HG02610 (cell line): ENCODE results near the gene CBX7.

Experiments used
- ATAC-seq: cut with Tn5 transposase; IDR thresholded peaks from one replicate; pipeline ENCODE4 v1.9.1; 2021; ENCODE audit warnings: mild to moderate bottlenecking, moderate library complexity; ENCODE audit not compliant: unreplicated experiment

The CBX7 gene

DNA sequence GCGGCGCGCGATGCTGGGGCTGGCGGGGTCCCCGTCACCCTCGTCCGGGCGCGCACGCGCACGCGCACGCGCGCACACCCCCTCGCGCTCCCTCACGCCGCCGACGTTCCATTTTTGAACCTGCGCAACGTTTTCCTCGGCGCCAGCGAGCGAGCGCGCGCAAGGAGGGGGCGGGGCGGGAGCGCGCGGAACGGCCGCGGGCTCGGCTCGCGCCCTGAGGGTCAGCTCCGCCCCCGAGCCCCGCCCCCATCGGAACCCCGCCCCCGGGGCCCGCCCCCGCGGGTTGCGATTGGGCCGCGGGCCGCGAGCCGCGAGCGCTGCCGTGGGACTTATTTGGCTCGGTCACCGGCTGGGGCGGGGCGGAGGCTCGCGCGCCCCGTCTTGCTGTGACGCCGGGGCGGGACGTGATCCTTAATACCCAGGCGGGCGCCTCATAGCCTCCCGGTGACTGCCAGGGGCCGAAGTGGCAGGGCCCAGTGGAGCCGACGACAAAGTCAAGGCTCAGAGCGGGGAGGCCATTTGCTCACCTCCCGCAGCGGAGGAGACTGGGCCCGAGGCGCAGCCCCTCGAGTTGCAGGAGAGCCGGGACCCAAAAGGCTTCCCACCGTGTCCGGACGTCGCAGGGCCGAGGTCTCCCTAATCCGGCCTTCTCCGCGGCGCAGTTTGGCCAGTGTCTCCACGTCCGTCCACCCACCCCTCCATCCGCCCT, at the start of gene CBX7:
TSS of gene CBX7 (minus strand) at position 170 of the 709 bp plus-strand sequence. CDS start 236 bp downstream, outside the sequence.
- peak; percentile 78 for ATAC-seq

DNA sequence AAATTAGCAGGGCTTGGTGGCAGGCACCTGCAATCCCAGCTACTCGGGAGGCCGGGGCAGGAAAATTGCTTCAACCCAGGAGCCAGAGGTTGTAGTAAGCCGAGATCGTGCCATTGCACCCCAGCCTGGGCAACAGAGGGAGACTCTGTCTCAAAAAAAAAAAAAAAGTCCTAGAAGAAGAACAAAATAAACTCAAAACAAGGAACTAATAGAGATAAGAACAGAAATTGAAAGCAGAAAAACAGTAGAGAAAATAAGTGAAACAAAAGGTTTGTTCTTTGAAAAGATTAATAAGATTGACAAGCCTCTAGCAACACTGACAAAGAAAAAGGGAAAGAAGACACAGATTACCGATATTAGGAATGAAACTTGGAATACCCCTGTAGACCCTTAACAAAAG, 45.1 kb upstream of the CBX7 start:
- no peak for ATAC-seq

DNA sequence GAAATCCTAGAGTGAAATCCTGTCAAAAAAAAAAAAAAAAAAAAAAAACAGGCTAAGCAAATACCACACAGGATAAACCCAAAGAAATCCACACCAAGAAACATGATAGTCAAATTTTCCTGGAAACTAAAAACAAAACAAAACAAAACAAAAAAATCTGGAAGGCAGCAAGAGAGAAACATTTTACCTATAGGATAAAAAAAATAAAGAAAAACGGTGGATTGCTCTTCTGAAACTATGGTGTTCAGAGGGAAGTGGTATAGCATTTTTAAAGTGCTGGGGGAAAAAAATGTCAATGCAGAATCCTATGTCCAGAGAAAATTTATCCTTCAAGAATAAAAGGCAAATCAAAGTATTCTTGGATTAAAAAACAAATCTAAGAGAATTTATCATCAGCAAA, 41.6 kb upstream of the CBX7 start:
- no peak for ATAC-seq

DNA sequence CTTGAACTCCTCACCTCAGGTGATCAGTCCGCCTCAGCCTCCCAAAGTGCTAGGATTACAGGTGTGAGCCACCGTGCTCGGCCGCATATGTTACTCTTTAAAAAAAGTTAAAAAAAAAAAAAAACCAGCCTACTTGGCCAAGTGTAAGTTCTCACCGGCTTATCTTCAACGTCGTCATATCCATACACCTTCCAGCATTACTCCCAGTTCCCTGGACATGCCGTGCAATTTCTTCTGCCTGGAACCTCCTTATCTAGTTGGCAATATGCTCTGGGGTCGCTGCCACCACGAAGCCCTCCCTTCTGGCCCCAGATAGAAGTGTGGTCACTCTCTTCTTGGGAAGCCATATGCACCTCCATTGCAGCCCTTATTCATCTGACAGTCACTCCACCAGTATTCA, 36.3 kb upstream of the CBX7 start:
- ATAC-seq, result no peak

DNA sequence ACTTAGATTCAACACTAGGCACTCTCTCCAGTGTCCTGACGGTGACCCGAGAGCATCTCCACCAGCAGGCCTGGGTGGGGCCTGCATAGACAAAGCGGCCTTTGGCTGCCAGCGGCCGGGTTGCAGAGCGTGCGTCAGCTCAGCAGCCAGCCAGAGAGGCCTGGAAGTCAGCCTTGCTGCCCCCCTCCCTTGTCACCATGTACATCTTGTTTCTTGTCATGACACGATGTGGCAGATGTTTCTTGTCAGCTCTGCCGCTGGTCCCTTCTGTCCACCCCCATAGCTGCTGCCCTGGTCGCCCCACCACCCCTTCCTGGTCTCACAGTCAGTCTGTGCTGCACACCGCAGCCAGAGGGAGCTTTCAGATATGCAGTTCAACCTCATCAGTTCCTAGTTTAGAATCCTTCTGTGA, 33.1 kb upstream of the CBX7 start:
- ATAC-seq, result no peak

DNA sequence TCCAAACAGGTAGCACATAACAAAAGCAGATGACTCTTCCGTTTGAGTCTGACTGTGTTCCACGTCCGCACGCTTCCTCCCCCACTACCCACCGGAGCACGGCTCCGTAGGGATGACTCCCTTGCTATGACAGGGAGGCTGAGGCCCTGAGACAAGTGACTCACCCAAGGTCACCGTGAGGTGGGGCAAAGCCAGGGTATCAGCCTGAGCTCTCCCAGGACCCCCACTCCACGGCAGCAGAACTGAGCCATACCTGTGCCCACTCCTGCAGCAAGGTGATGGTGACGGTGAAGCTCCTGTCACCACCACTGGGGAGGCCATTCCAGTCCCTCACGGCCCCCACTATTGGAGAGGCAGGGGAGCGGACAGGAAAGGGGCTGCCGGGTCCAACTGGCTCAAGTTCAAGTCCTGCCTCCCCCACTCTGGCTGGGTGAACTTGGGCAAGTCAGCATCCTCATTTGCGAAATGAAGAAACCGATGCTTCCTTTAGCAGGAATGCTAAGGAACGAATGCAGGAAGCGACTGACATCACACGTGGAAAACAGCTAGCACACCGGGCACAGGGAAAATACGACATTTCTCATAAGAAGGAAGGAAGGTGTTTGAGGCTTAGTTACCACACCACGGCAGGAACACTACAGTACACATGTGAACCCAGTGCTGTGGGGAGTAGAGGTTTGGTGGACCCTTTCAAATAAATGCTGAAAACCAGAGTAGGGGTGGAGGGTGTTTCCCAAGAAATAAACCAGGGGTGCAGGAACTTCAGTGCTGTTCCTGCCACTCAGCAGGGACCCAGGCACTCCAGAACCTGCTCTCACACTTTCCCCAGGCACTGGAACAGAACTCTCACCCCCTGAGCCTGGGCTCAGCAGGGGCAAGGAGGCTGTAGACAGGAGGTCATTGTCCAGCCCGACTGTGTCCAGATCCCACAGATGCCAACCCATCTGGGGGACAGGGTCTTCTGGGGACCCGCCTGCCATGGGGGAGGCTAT, 32.4 kb upstream of the CBX7 start:
- no peak for ATAC-seq

DNA sequence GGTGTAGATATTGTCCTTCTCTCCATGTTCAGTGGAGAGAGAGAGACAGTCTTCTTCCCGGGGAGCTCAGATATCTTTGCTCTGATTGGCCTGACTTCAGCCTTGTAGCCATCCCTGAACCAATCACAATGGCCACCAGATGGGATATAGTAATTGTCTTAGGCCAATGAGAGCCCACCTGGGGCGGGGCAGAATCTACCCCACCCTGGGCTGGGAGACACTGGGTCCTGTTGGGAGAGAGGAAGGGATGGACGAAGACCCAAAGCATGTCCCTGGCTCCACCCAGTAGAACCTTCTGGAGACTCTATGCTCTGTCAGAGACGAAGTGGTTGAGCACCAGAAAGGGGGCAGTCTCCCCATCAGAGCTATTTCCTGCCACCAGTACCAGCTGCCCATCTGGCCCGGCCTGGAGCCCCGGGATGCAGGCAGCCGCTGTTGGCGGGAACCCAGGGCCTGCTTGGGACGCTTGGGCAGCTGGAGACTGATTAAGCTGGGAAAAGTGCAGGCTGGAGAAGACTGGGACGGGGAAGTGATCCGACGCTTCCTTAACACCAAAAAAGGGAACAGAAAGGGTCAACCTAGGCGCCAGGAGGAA, 31.6 kb upstream of the CBX7 start:
- ATAC-seq, result no peak

DNA sequence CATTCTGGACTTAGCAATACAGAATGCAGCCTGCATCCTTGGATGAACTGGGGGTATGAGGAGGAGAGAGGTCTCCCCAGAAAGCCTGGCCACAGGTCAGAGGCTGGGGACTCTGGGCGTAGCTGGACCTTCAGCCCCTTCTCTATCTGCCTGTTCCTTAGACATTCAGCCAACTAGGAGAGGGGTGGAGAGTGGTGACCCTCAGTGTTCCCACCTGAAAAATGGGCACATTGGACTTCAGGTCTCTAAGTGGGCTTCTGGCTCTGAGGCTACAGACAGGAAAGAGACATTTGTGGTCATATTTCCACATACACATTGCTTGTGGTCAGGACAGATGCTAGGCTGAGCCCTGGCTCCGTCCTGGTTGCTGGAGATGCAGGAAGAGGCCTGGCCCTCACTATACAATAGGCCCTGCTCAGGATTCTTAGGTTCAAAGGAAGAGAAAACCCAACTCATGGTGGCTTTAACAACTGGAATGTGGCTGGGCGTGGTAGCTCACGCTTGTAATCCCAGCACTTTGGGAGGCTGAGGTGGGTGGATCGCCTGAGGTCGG, 30.1 kb upstream of the CBX7 start:
- no peak for ATAC-seq

DNA sequence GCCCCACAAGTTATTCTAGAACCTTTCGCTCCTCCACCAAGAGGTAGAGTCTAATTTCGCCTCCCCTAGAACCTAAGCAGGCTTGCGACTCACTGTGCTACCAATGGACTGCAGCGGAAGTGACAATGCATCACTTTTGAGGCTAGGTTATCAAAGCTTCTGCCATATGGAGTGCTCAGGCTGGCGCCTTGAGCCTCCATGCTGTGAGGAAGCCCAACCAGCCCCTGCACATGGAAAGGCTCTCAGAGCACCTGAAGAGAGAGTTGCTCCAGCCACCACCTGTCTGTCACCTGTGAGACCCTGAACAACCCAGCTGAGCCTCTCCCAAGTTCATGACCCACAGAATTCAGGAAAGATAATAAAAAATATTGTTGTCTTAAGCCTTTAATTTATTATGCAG, 29.3 kb upstream of the CBX7 start:
- ATAC-seq, result no peak

DNA sequence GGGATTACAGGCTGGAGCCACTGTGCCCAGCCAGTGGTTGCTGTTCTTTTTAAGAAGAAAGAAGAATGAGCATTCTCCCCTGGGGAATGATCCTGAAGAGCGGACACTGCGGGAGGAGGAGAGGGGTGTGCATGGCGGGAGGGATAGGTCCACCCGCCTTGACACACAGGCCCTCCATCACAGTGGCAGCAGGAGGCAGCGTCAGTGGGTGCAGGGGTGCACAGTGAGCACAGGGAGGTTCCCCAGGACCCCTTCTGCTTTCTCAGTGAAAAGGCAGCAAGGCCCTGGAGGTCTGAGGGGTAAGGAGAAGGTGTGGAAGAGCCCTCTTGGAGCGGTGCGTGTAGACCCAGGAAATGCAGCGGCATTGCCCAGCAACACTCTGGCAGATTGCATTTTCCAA, 28.9 kb upstream of the CBX7 start:
- no peak for ATAC-seq

DNA sequence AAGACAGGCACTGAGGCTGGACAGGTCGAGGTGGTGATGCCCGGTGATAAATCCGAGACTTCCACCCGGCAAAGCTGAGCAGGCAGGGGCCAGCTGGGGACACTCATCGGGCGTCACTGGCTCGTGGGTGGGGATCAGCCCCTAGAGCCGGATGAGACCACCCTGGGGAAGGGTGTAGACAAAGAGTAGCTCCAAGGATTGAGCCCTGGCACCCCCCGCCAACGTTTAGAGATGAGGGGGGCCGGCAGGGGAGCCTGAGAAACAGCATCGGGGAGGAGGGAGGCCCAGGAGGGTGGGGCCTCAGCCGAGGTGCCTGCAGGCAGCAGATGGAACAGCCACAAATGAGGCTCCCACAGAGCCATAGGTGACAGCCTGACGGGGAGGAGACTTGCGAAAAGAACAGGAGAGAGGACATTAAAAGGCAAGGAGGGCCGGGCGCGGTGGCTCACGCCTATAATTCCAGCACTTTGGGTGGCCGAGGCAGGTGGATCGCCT, 27.4 kb upstream of the CBX7 start:
- ATAC-seq, result no peak

DNA sequence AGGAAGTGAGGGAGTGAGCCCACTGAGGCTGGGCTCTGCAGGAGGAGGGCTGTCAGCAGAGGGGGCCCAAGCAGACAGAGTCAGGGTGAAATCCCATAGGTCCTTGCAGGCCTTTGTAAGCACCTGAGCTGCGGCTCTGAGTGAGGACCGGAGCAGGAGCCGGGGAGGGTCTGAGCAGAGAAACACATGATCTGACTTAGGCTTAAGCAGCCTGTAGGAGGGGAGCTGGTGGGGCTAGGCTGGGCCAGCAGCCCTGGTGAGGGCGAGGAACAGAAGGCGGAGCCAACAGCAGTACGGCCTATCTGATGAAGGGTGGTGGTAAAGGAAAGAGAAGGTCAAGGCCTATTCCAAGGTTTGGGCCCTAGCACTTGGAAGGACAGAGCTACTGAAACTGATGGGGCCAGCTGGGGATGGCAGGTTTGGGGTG, 26.9 kb upstream of the CBX7 start:
- ATAC-seq, result no peak

DNA sequence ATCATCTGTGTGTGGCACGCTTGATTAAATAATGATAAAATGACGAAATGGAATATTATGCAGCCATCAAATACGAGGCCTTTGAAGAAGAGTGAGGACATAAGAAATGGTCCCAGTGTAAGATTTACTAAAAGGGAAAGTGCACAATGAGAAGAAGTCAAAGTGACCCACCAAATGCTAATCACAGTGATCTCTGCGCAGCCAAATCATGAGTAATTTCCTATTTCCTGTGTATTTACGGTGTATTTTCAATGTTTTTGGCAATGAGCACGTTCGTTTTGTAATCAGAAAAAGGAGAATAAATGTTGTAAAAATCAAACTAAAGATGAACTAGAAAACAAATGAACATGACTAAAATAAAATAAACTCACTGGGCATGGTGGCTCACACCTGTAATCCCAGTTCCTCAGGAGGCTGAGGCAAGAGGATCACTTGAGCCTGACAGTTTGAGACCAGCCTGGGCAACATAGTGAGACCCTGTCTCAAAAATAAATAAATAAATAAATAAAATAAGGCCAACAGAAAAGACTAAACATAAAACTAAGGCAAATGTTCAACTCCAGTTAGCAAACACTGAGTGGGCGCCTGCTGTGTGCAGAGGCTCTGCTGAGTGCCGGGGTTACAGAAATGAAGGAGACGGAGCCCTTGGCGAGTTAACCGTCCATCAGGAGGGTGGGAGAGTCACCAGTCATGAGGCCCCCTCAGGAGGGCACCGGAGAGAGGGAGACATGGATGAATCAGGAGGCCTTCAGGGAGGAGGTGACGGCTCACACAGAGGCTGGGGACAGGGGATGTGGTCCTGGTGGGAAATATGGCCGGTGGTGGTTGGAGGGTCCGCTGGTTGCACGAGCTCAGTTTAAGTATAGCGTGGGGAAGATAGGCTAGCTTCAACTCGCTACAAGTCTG, 26.0 kb upstream of the CBX7 start:
- no peak for ATAC-seq

DNA sequence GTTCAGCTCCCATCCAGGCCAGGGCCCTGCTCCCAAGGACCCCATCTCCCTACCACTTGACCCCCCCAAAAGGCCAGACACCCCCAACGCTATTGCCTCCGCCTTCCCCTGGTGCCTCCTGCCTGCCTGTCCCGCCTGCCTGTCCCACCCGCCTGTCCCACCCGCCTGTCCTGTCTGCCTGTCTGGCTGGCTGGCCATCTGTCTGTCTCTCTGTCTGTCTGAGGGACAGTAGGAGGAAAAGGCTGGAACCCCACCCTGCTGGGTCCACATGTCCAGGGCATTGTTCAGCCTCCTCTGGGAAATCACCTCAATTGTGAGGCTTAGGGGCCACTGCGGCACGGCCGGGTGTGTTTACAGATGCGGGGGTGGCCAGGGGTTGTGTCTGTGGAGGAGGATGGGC, 25.3 kb upstream of the CBX7 start:
- ATAC-seq, result no peak

DNA sequence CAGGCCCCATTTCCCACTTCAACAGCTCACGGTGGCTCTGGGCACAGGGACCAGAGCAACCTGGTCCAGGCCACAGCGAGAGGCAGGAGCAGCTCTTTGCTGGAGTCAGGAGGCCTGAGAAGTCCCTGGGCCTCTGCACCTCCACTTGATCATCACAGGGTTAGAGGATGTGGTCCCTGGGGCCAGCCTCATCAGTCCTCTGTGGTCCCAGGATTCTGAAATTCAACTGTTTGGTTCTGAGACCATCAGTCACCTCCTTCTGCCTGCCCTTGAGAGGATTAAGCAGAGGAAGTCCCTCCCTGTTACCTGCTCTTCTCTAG, 24.9 kb upstream of the CBX7 start:
- no peak for ATAC-seq

DNA sequence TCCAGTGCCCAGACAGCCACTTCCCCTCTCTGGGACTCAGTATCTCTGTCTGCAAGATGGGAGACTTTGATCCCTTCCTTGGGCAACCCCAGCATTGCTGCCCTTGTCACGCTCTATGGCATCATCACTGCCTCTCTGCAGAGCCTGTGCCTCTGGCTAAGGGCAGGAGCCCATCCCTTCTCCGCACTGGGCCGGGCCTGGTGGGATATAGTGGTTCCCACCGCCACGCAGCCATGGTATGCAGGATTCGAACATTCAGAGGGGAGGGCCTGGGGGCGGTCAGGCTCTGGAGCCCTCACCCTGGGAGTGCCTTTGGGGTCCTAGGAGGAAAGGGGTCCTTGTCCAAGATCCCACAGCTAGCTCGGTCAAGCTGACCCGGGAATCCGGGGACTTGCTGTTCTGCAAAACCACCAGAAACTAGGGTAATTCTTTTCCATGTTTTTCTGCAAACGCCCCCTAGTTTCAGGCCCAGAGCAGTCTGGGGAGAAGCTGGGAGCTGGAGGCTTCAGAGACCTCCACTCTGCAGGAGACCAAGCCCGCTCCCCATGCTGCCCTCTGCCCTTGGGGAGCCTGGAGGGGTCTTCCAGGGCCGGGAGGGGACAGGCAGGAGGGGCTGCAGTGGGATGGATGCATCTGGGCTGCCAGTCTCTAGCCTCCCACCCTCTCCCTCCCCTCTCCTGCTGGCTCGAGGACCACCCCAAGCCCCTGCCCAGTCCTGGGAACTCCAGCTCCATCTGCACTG, 24.4 kb upstream of the CBX7 start:
- ATAC-seq, result no peak

DNA sequence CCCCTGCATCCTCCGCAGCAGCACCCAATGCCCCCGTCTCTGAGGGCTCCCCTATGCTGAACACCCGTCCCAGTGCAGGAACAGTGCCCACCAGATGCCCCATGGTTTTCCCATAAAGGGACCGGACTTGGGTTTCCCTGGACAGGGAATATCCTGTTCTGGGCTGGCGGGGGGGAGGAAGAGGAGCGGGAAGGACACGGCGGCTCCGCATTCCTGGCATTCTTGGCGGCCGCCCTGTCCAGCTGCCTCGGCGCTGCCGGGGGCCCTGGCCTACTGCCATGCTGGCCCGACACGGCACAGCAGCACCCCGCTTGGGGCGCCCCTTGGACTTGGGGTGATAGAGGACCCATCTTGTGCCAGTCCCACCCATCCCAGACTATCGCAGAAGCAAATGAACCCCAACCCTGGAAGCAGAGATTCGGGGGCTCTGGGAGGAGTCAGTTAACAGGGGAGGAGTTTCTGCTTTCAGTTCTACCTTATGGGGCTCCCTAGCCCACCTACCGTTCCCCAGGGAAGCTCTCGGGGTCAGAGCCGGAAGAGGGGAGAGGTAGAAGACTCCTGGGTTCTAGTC, 23.7 kb upstream of the CBX7 start:
- ATAC-seq, result no peak

DNA sequence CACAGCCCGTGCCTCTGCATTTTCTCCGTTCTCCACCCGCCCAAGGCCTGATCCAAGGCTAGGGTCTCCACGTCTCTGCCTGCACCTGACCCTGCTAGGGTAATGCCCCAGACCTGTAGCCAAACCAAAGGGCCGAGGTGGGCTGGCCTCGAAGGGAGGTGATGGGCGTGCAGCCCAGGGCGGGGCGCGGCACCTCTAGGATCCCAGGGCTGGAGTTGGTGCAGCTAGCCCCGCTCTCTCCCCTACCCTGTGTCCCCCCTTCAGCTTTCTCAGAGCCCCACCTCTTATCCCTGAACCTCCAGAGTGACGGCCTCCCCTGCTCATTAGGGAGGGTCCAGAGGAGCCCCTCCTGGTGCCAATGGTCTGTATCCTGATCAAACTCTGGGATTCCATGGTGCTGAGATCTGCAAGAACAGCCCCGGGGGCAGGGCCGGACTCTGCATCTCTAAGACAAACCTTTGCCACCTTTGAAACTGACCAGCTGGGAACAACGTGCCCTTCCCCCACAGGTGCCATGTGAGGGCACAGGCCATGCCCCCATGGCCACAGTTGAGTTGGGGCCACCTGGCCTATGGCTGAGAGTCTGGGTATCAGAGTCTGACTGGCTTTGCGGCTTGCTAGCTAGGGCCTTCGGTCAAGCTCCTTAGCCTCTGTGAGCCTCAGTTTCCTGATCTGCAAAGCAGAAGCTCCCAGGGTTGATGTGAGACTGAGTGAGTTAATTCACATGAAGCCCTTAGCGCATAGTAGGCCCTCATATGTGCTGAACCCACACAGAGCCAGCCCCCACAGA, 23.1 kb upstream of the CBX7 start:
- no peak for ATAC-seq
